Ramos (cell line): ENCODE data around the gene ARTN.

ENCODE experiments used
- in situ Hi-C: fragments of 300-500 bp; cut with MboI; formaldehyde crosslinking; loops from one replicate; pipeline ENCODE4 v1.14.3; 2022; ENCODE audit warnings: low sequenced_read_pairs; ENCODE audit not compliant: unreplicated experiment

Gene ARTN, protein sequence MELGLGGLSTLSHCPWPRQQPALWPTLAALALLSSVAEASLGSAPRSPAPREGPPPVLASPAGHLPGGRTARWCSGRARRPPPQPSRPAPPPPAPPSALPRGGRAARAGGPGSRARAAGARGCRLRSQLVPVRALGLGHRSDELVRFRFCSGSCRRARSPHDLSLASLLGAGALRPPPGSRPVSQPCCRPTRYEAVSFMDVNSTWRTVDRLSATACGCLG

GRCh38 chr1:43933386-43934100 lies at the start of gene ARTN:
Gene ARTN, plus strand, starts transcription at chr1:43933801. Its CDS starts 1,856 bp downstream, at chr1:43935657.
- in situ Hi-C loops = loop anchor here (5.0 to 10.0 kb wide), 2 partner anchors 161 to 389 kb away; no protein-coding TSS in a partner anchor

GRCh38 chr1:43885279-43885801 lies 48.3 kb upstream of the ARTN start:
- in situ Hi-C loops = no loop called here

DNA sequence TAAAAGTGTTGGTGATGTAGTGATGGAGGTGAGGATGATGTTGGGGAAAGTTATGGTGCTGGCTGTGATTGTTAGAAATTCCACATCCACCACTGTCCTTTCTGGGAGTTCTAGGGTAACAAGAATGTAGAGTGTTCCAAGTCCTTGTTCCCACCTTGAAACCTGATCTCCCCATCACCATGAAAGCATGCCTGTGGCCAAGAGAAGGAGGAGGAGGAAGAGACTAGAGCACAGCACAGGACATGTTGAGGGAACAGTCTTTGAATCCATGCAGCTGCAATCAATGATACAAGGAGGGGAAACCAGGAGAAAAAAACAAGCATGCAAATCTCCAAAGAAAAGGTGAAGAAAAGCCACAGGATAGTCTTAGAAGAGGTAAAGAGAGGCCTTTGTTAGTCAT lies 45.9 kb upstream of the ARTN start:
- in situ Hi-C loops = no loop called here

GRCh38 chr1:43890815-43891214 lies 42.8 kb upstream of the ARTN start:
- in situ Hi-C loops = no loop called here

DNA sequence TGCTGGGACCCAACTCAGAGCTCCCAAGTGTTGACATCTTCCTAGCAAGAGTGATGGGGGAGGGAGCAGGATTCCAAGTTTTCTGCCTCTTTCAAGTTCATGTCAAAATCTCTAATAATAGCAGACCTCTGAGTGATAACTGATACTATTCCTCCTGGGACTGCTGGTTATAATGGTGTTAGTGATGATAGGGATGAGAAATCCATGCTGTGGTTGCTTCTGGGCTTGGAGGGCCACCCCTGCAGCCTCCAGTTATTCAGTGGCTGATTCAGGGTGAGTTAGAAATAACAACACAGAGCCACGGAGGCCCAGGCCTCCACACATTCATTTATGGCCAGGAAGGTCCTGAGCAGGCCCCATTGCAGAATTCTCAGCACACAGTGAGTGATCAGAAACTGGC lies 40.6 kb upstream of the ARTN start:
- in situ Hi-C loops = no loop called here

DNA sequence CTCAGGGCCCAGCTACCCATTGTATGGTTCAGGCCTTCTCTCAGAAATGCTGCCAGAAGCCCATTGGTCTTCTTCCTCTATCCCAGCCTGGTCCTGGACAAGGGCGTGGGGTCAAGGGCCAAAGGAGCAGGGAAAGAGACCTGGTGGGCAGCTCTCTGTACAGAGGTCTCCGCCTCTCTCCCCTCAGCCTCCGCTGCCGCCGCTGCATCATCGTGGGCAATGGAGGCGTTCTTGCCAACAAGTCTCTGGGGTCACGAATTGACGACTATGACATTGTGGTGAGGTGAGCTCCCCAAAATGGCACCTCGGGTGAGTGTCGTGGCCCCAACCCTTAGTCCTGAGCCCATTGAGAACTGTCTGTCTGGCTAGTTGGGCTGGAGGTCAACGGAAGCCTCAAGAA lies 34.6 kb upstream of the ARTN start:
- in situ Hi-C loops = no loop called here

DNA sequence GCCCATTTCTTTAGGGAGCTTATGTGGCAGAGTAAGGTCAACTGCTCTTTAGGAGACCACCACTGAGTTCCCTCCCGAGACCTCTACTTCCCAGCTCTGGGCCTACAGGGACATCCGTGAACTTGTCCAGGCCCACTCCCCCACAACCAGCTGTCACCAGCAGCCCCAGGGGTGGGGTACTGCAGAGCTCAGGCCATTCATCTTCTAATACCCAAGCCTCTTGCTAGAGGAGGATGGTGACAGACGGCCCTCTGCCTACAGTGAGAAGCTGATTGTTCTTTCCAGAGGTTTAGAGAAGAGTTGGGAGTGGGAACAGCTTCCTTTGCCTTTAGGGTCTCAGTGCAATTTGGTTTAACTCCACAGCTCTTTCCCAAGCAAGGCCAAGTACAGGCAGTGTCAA lies 33.2 kb upstream of the ARTN start:
- in situ Hi-C loops = no loop called here

DNA sequence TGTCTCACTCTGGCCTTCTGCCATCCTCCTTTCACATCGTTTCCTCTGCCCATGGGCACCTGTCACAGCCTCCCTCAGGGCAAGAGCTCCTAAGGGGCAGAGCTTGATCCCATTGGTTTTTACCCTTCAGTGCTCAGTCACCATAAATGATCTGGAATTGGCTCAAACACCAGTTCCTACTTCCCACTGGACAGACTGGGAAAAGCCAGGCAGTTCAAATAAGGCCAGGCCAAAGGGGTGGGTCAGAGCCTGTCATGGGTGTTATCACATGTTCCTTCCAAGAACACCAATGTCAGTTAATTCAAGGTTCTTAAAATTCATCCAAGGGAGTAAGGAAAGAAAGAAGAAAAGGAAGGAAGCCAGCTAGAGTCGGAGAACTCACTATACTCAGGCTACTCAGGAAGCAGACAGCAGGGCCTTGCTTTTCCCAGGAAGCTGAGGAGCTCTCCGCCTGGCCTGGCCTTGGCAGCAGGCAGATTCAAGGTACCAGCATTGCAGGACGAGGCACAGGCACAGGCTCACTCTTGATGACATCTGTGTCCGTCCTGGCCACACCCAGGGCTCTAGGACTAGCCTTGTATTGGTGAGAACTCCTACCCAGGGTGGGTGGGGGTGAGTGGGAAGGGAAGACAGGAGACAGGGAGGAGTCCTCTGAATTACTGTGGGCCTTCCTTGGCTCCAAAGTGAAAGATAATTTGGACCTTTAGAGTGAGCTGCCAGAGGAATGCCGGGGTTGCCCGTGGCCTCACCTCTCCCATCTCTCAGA lies 32.2 kb upstream of the ARTN start:
- in situ Hi-C loops = no loop called here

GRCh38 chr1:43902058-43902831 lies 31.4 kb upstream of the ARTN start:
- in situ Hi-C loops = no loop called here

GRCh38 chr1:43904660-43905551 lies 28.7 kb upstream of the ARTN start:
- in situ Hi-C loops = no loop called here

DNA sequence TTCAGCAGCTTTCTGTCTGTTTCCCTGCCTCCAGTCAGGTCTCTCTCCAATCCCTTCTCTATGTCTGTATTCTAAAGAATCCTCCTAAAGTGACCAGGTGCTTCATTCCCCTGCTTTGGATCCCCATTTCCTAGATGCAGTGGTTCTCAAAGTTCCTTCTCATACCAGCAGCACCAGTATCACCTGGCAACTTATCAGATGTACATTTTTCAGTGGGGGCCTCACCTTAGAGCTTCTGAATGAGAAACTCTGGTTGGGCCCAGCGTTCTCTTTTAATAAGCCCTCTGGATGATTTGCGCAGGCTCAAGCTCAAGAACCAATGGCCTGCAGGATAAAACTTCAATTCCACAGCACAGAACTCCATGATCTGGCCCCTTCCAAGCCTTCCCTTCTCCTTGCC lies 25.4 kb upstream of the ARTN start:
- in situ Hi-C loops = no loop called here

DNA sequence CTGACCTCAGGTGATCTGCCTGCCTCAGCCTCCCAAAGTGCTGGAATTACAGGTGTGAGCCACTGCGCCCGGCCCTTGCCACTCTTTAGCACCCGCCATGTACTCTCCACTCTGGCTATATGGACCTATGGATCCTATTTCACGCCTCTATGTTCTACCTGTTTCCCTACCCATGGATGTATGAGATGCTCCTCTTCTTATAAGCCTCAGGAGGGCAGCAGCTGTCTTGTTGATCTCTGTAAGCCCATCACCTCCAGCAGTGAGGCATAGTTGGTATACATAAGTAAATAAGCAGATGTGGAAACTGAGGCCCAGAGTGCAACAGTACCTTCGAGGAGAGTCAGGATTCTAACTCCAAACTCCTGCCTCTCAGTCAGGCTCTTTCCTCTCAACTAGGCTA lies 24.7 kb upstream of the ARTN start:
- in situ Hi-C loops = no loop called here

- in situ Hi-C loops = no loop called here
These were observed 23.3 kb upstream of the ARTN start for GRCh38 chr1:43910343-43910742.

GRCh38 chr1:43912607-43913006 lies 21.0 kb upstream of the ARTN start:
- in situ Hi-C loops = no loop called here

DNA sequence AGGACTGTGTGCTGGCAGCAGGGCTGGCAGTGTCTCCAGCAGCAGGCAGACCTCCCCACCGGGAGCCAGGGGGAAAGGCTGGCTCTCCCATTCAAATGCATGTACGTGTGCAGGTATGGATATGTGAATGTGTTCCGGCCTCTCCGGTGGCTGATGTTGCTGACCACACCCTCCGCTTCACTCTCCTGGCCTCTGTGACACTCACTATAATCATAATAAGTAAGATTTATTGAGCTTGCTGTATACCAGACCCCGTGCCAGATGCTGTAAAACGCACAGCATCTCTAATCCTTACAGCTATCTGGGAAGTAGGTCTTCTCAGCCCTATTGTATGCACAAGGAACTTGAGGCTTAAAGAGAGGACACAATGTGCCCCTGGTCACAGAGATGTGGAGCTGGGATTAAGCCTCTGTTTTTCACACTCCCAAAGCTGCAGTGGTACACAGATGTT lies 20.5 kb upstream of the ARTN start:
- in situ Hi-C loops = no loop called here

- in situ Hi-C loops = no loop called here
These were observed 19.8 kb upstream of the ARTN start for GRCh38 chr1:43913666-43914360.

- in situ Hi-C loops = no loop called here
These were observed 18.8 kb upstream of the ARTN start for GRCh38 chr1:43914576-43915525.

DNA sequence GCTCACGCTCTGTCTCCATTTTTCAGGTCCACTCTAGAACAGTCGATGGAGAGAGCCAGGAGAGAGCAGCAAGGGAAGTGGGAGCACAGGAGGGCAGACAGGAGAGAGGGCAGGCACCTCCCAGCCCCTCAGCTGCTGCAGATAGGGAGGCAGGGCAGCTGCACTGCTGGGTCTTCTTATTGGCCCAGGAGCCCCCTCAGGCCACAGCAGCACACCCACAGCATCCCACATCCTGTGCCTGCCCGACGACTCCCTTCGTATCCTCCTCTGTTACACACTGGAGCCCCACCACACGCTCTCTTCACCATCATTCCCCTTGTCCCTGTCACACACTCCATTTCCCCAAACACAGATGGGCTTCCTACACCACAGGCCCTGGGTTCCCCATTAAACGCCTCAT lies 13.7 kb upstream of the ARTN start:
- in situ Hi-C loops = no loop called here
